Omental fat pad (tissue), 4 donors: ENCODE data around the gene KRT16. TPM values are rescaled to one million over a fixed set of nuclear protein-coding genes. Genes with fewer than 3 reads are reported as not detected.
"Not testable (repeated sequence)": the region's sequence is repeated elsewhere in the genome, so short reads cannot be mapped to it uniquely, and the experiment has no call there.

Experiments used
- ATAC-seq: fragments of 150-250 bp; one replicate; pipeline ENCODE4 v1.9.1; 2016; ENCODE audit warnings: mild to moderate bottlenecking, moderate library complexity; ENCODE audit not compliant: low FRiP score
- DNase-seq: peaks from one replicate; pipeline ENCODE4 v3.0.0-alpha.2; 2019; ENCODE audit warnings: low spot score
- CTCF ChIP-seq, 3 donors: fragments of 450-650 bp; IDR thresholded peaks; one replicate each; pipeline ENCODE4 v1.5.1; 2016 to 2017; ENCODE audit warnings: antibody characterized with exemption in 3 of 3, mild to moderate bottlenecking in 3 of 3, moderate library complexity in 2 of 3
- total RNA-seq, 4 donors: library from RNA; depleted of rRNA; stranded (reverse); fragments of >200 nt; gene quantifications; one replicate each; pipeline ENCODE4 v1.1.0, GENCODE V29; 2016

The KRT16 gene
- 100 to 1,000 TPM in 1 of 4 donors, 1 to 10 TPM in 2, under 1 TPM in 1; 0.84 to 158 (median 7.6) TPM for total RNA-seq

- not testable (repeated sequence) for DNase-seq
- ATAC-seq, result peak; percentile 59
Measured at GRCh38 chr17:41612376-41613160, at the start of gene KRT16. TSS of gene KRT16 (minus strand) at chr17:41612767. CDS start at chr17:41612688, 79 bp downstream.

- no peak for ATAC-seq
- TF ChIP-seq CTCF (IDR thresholded peaks at IDR 0.05), result no peak
- DNase-seq, result no peak
Measured at GRCh38 chr17:41660221-41660711, 47.7 kb upstream of the KRT16 start.

GRCh38 chr17:41659427-41660212 is 47.1 kb upstream of the KRT16 start:
- no peak for ATAC-seq
- no peak for DNase-seq
- no peak for TF ChIP-seq CTCF (IDR thresholded peaks at IDR 0.05)

GRCh38 chr17:41658846-41659245 is 46.3 kb upstream of the KRT16 start:
- TF ChIP-seq CTCF (IDR thresholded peaks at IDR 0.05), result no peak
- no peak for ATAC-seq
- DNase-seq, result no peak

GRCh38 chr17:41657936-41658335 is 45.4 kb upstream of the KRT16 start:
- no peak for ATAC-seq

GRCh38 chr17:41657176-41657754 is 44.7 kb upstream of the KRT16 start:
- DNase-seq (no peak), ATAC-seq (no peak)
- no peak for TF ChIP-seq CTCF (IDR thresholded peaks at IDR 0.05)

More at GRCh38 chr17:41657936-41658335, 45.4 kb upstream of the KRT16 start:
- DNase-seq, result no peak
- no peak for TF ChIP-seq CTCF (IDR thresholded peaks at IDR 0.05)
